ENCODE data around the gene KLC3.

DNA sequence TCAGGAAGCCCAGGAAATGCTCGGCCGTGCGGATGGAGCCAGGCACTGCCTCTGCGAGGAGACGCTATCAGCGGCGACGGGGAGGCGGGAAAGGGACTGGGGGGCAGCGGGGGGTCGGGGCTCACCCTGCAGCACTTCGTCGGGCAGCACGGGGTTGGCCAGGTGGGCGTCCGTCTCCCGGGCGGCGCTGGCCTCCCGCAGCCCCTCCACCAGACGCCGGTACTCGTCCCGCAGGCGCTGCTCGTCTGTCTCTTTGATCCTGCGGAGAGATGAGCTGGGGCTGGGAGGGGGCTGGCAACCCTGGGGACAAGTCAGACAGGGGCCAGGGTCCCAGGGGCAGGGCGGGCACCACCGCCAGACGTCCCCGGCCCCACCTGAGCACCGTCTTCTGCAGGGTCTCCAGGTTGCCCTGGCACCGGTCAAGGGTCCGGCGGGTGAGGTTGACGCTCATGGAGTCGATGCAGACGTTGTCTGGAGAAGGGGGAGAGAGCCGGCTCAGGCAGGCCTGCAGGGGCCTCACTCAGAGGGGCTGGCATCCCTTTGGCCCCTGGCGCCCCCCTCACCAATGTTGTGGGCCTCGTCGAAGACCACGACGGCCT is 23.4 kb downstream of the KLC3 start:
- TF ChIP-seq, protein P1, sequence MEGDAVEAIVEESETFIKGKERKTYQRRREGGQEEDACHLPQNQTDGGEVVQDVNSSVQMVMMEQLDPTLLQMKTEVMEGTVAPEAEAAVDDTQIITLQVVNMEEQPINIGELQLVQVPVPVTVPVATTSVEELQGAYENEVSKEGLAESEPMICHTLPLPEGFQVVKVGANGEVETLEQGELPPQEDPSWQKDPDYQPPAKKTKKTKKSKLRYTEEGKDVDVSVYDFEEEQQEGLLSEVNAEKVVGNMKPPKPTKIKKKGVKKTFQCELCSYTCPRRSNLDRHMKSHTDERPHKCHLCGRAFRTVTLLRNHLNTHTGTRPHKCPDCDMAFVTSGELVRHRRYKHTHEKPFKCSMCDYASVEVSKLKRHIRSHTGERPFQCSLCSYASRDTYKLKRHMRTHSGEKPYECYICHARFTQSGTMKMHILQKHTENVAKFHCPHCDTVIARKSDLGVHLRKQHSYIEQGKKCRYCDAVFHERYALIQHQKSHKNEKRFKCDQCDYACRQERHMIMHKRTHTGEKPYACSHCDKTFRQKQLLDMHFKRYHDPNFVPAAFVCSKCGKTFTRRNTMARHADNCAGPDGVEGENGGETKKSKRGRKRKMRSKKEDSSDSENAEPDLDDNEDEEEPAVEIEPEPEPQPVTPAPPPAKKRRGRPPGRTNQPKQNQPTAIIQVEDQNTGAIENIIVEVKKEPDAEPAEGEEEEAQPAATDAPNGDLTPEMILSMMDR (IDR thresholded peaks at IDR 0.05; ENCODE audit: borderline replicate concordance, extremely low read depth, low read length, poor library complexity, severe bottlenecking): no peak
- no peak for TF ChIP-seq EZH2 (IDR thresholded peaks at IDR 0.05; ENCODE audit: borderline replicate concordance, low read depth, low read length, severe bottlenecking)
